ENCODE measurements around the gene TRIM62. TPM values are rescaled to one million over a fixed set of nuclear protein-coding genes. Genes with fewer than 3 reads are reported as not detected.

TRIM62 gene
- total RNA-seq, 3 donors from 2014 or later, result 4.3 to 10.8 (median 7.2) TPM

DNA sequence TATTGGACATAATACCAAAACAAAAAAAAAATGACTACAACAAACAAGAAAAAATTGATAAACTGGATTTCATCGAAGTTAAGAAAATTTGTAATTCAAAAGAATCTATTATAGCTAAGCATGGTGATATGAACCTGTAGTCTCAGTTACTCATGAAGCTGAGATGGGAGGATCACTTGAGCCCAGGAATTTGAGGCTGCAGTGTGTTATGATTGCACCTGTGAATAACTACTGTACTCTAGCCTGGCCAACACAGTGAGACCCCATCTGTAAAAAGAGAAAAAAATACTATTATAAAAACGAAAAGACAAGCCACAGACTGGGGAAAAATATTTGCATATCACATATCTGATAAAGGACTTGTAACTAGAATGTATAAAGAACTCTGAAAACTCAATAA, 24.5 kb upstream of the TRIM62 start:
- H3K4me1 ChIP-seq, result no peaks in the 10 kb centered on the region
- no peak overlapping the region for H3K4me3 ChIP-seq
- intact Hi-C loops (cut with DNase I; ENCODE audit: low total_unique reads), result no loop called here
- H3K27ac ChIP-seq, result no peak overlapping the region
- no peak for DNase-seq (ENCODE audit: low spot score in 2 of 2)
- no peaks in the 10 kb centered on the region for H3K27me3 ChIP-seq
- no peaks in the 10 kb centered on the region for H3K36me3 ChIP-seq
- no peak for TF ChIP-seq POLR2AphosphoS5 (IDR thresholded peaks at IDR 0.05)
- TF ChIP-seq POLR2A (IDR thresholded peaks at IDR 0.05), result no peak
- TF ChIP-seq CTCF (IDR thresholded peaks at IDR 0.05), result no peak
- no peaks in the 10 kb centered on the region for H3K9me3 ChIP-seq

DNA sequence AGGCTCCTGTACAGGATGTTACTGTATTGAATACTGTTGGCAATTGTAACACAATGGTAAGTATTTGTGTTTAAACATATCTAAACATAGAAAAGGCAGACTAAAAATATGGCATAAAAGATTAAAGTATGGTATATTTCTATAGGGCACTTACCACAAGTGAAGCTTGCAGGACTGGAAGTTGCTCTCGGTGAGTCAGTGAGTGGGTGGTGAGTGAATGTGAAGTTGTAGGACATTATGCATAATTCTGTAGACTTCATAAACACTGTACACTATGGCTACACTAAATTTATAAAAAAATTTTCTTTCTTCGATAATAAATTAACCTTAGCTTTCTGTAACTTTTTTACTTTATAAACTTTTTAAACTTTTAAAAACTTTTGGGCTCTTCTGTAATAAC, 13.7 kb upstream of the TRIM62 start:
- no peak for TF ChIP-seq POLR2AphosphoS5 (IDR thresholded peaks at IDR 0.05)
- TF ChIP-seq POLR2A (IDR thresholded peaks at IDR 0.05), result no peak
- no peak for TF ChIP-seq CTCF (IDR thresholded peaks at IDR 0.05)

DNA sequence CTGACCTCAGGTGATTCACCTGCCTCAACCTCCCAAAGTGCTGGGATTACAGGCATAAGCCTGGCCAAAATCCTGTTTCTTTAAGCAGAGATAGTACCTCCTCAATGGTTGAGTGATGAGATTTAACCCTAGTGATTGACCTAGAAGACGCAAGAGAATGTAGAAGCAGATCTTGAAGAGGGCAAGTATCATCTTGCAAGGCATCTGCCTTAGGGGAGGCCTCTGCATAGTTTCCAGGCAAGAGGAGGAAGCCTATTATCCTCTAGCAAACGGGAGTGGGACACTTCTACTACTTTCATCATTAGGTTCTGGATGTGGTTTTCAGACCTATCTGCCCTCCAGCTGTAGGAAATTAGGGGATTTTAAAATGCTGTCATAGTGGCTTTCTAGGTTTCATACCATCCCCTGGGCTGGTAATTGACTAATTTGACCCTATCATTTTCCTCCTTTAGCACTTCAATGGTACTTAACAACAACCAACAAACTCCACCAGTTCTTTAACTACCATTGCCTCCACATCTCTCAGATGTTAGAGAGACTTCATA, 10.0 kb upstream of the TRIM62 start:
- no peaks in the 10 kb centered on the region for H3K4me1 ChIP-seq
- no peaks in the 10 kb centered on the region for H3K27me3 ChIP-seq
- intact Hi-C loops (cut with DNase I; ENCODE audit: low total_unique reads), result loop anchor here (10.0 kb wide), 1 partner anchor 1013 kb away; no protein-coding TSS in a partner anchor
- no peak for TF ChIP-seq CTCF (IDR thresholded peaks at IDR 0.05)
- no peak for TF ChIP-seq POLR2AphosphoS5 (IDR thresholded peaks at IDR 0.05)
- TF ChIP-seq POLR2A (IDR thresholded peaks at IDR 0.05), result no peak
- no peak overlapping the region for H3K4me3 ChIP-seq
- no peak for DNase-seq (ENCODE audit: low spot score in 2 of 2)
- no peaks in the 10 kb centered on the region for H3K36me3 ChIP-seq
- H3K27ac ChIP-seq, result no peak overlapping the region
- no peaks in the 10 kb centered on the region for H3K9me3 ChIP-seq

More for the DNA sequence above, 13.7 kb upstream of the TRIM62 start:
- no peak overlapping the region for H3K27ac ChIP-seq
- no peaks in the 10 kb centered on the region for H3K9me3 ChIP-seq
- no peak for DNase-seq (ENCODE audit: low spot score in 2 of 2)
- H3K36me3 ChIP-seq, result no peaks in the 10 kb centered on the region
- H3K4me1 ChIP-seq, result no peaks in the 10 kb centered on the region
- intact Hi-C loops (cut with DNase I; ENCODE audit: low total_unique reads), result loop anchor here (10.0 kb wide), 1 partner anchor 1009 kb away; no protein-coding TSS in a partner anchor
- no peak overlapping the region for H3K4me3 ChIP-seq
- no peaks in the 10 kb centered on the region for H3K27me3 ChIP-seq

- H3K27me3 ChIP-seq, result no peaks in the 10 kb centered on the region
- TF ChIP-seq POLR2A (IDR thresholded peaks at IDR 0.05) (no peak), CTCF (IDR thresholded peaks at IDR 0.05) (no peak), POLR2AphosphoS5 (IDR thresholded peaks at IDR 0.05) (no peak)
- no peaks in the 10 kb centered on the region for H3K36me3 ChIP-seq
- DNase-seq (ENCODE audit: low spot score in 2 of 2), result no peak
- H3K4me1 ChIP-seq, result no peaks in the 10 kb centered on the region
- no peaks in the 10 kb centered on the region for H3K9me3 ChIP-seq
- H3K27ac ChIP-seq, result no peak overlapping the region
- no peak overlapping the region for H3K4me3 ChIP-seq
- intact Hi-C loops (cut with DNase I; ENCODE audit: low total_unique reads), result loop anchor here (10.0 kb wide), 1 partner anchor 1014 kb away; no protein-coding TSS in a partner anchor
Observed at GRCh38 chr1:33190701-33191100, 8.9 kb upstream of the TRIM62 start.

GRCh38 chr1:33188572-33189275, 6.9 kb upstream of the TRIM62 start:
- Histone ChIP-seq H3K36me3 (no peaks in the 10 kb centered on the region), H3K27ac (no peak overlapping the region), H3K9me3 (no peaks in the 10 kb centered on the region), H3K27me3 (no peaks in the 10 kb centered on the region), H3K4me3 (no peak overlapping the region), H3K4me1 (no peaks in the 10 kb centered on the region)
- intact Hi-C loops (cut with DNase I; ENCODE audit: low total_unique reads), result no loop called here
- no peak for DNase-seq (ENCODE audit: low spot score in 2 of 2)
- TF ChIP-seq POLR2A (IDR thresholded peaks at IDR 0.05) (no peak), POLR2AphosphoS5 (IDR thresholded peaks at IDR 0.05) (no peak), CTCF (IDR thresholded peaks at IDR 0.05) (no peak)

Measured in breast epithelium (tissue), 4 donors.